Erythroblast (primary cell): ENCODE results near the gene NID1.

Source experiments
- GATA1 ChIP-seq: IDR thresholded peaks from 2 replicates; pipeline ENCODE4 v1.6.1; 2011; ENCODE audit warnings: low read depth, mild to moderate bottlenecking, control low read depth, low read length, moderate library complexity
- POLR2A ChIP-seq: IDR thresholded peaks from 2 replicates; pipeline ENCODE4 v1.6.1; 2011; ENCODE audit warnings: mild to moderate bottlenecking, low read length

DNA sequence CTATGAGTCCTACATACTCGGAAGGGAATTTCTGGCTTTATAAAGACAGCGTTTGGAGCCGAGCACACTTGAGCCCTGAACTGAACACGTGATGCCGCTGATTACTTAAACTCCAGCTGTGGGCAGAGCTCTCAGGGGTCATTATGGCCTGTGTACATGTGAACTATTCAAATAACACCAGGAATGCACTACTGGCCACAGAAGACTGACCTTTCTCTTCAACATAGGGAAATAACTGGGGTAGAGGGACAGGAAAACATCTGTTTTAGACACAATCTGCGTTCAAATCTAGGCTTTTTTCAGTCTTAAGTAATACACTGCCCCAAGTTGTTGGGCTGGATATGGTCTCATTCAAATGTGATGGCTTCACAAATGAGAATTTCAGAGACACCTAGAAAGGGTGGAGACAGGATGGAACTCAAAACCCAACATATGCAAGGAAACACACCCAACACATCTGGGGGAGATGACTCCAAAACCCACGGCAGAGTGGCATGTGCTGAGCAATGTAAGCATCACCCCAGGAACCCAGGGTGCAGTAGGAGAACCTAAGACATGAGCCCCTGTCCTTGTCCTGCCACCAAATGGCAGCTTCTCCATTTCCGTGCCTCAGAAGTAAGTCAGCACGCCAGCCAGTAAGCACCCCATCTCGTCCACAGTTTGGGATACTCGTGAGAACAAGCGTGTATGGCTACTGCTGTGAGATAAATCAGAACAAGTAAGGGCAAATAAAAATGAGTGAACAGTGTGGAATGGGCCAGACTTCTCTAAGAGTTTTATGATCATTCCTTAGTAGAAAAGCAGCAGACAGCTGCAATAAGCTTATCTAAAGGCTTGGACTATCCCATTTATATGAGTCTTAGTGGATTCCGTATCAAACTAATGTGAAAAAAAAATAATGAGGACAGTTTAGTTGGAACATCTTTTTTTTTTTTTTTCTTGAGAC is 24.9 kb downstream of the NID1 start:
- TF ChIP-seq POLR2A (no peak), GATA1 (no peak)
